Chondrocyte (in vitro differentiated cells): ENCODE measurements around the gene RAB17. TPM values are rescaled to one million over a fixed set of nuclear protein-coding genes. Genes with fewer than 3 reads are reported as not detected.

ENCODE experiments used
- DNase-seq: peaks from one replicate; pipeline ENCODE4 v3.0.0; 2021; ENCODE audit warnings: mixed read lengths, low spot score
- H3K27ac Mint-ChIP-seq: one replicate; pipeline ENCODE4 v1.8.0; 2021; ENCODE audit warnings: mild to moderate bottlenecking, moderate library complexity, mixed read lengths; ENCODE audit not compliant: unreplicated experiment
- H3K27me3 Mint-ChIP-seq: 2 replicates; pipeline ENCODE4 v1.8.0; 2021; ENCODE audit warnings: low read depth, mixed read lengths
- H3K36me3 Mint-ChIP-seq: 2 replicates; pipeline ENCODE4 v1.8.0; 2021; ENCODE audit warnings: low read depth, mixed read lengths
- H3K4me1 Mint-ChIP-seq: 2 replicates; pipeline ENCODE4 v1.8.0; 2021; ENCODE audit warnings: low read depth, mild to moderate bottlenecking, mixed read lengths
- H3K4me3 Mint-ChIP-seq: one replicate; pipeline ENCODE4 v1.8.0; 2021; ENCODE audit warnings: mild to moderate bottlenecking, moderate library complexity, mixed read lengths; ENCODE audit not compliant: unreplicated experiment
- H3K9me3 Mint-ChIP-seq: 2 replicates; pipeline ENCODE4 v1.8.0; 2021; ENCODE audit warnings: low read depth, mixed read lengths
- total RNA-seq: library from RNA; stranded (reverse); gene quantifications from 3 replicates; pipeline ENCODE4 v1.2.1, GENCODE V29; 2021
- TF ChIP-seq, protein P1 (sequence below): fragments of 200-600 bp; sonication (generic); IDR thresholded peaks from 2 replicates; pipeline ENCODE4 v1.5.0; 2021; ENCODE audit warnings: antibody characterized with exemption, mild to moderate bottlenecking, moderate library complexity

RAB17 gene
- total RNA-seq, 1 donor from 2014 or later = 0.25 TPM

GRCh38 chr2:237567276-237568029 is 23.1 kb downstream of the RAB17 start:
- H3K27ac Mint-ChIP-seq = no peak overlapping the region
- peaks cover 3% of the 10 kb centered on the region for H3K9me3 Mint-ChIP-seq
- H3K36me3 Mint-ChIP-seq = no peaks in the 10 kb centered on the region
- TF ChIP-seq, protein P1, sequence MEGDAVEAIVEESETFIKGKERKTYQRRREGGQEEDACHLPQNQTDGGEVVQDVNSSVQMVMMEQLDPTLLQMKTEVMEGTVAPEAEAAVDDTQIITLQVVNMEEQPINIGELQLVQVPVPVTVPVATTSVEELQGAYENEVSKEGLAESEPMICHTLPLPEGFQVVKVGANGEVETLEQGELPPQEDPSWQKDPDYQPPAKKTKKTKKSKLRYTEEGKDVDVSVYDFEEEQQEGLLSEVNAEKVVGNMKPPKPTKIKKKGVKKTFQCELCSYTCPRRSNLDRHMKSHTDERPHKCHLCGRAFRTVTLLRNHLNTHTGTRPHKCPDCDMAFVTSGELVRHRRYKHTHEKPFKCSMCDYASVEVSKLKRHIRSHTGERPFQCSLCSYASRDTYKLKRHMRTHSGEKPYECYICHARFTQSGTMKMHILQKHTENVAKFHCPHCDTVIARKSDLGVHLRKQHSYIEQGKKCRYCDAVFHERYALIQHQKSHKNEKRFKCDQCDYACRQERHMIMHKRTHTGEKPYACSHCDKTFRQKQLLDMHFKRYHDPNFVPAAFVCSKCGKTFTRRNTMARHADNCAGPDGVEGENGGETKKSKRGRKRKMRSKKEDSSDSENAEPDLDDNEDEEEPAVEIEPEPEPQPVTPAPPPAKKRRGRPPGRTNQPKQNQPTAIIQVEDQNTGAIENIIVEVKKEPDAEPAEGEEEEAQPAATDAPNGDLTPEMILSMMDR = no peak
- H3K4me3 Mint-ChIP-seq = no peak overlapping the region
- peaks cover 9% of the 10 kb centered on the region for H3K4me1 Mint-ChIP-seq
- H3K27me3 Mint-ChIP-seq = peaks cover 9% of the 10 kb centered on the region
- peak; percentile 54 for DNase-seq

- Mint-ChIP-seq H3K4me3 (no peak within 1 kb of the TSS), H3K27ac (no peak within 1 kb of the TSS), H3K27me3 (peaks cover 11% of the 10 kb centered on the region), H3K9me3 (peaks cover 3% of the 10 kb centered on the region), H3K36me3 (no peaks in the 10 kb centered on the region), H3K4me1 (peaks cover under 1% of the 10 kb centered on the region)
- TF ChIP-seq, protein P1 = no peak
- DNase-seq = peak; percentile 77
Measured at GRCh38 chr2:237566401-237567235, 23.9 kb downstream of the RAB17 start, which contains the start of gene PRLH. Gene PRLH, plus strand, starts transcription at chr2:237566574. Its CDS starts 0 bp downstream, at chr2:237566574.

- Mint-ChIP-seq H3K27me3 (peaks cover 11% of the 10 kb centered on the region), H3K4me3 (no peak overlapping the region), H3K9me3 (peaks cover 3% of the 10 kb centered on the region), H3K4me1 (no peaks in the 10 kb centered on the region), H3K36me3 (no peaks in the 10 kb centered on the region), H3K27ac (no peak overlapping the region)
- TF ChIP-seq, protein P1 = no peak
- no peak for DNase-seq
Measured at GRCh38 chr2:237565974-237566373, 24.6 kb downstream of the RAB17 start.

- TF ChIP-seq, protein P1 = no peak
- Mint-ChIP-seq H3K9me3 (peaks cover 3% of the 10 kb centered on the region), H3K27me3 (peaks cover 11% of the 10 kb centered on the region), H3K36me3 (no peaks in the 10 kb centered on the region), H3K27ac (no peak overlapping the region), H3K4me3 (no peak overlapping the region), H3K4me1 (peaks cover under 1% of the 10 kb centered on the region)
- DNase-seq = peak; percentile 72
Measured at GRCh38 chr2:237564526-237565131, 25.9 kb downstream of the RAB17 start.

- peak; percentile 85 for DNase-seq
- Mint-ChIP-seq H3K9me3 (peaks cover under 1% of the 10 kb centered on the region), H3K27ac (no peak overlapping the region), H3K4me3 (no peak overlapping the region), H3K36me3 (no peaks in the 10 kb centered on the region), H3K4me1 (peaks cover 8% of the 10 kb centered on the region), H3K27me3 (peaks cover 13% of the 10 kb centered on the region)
- TF ChIP-seq, protein P1 = no peak
Measured at GRCh38 chr2:237563816-237564215, 26.7 kb downstream of the RAB17 start.
